Endodermal cell (in vitro differentiated cells): ENCODE results near the gene F7. TPM values are rescaled to one million over a fixed set of nuclear protein-coding genes. Genes with fewer than 3 reads are reported as not detected.

Experiments
- DNase-seq: peaks from one replicate; pipeline ENCODE4 v3.0.0-alpha.2; 2017
- H3K27ac ChIP-seq: 2 replicates; pipeline ENCODE4 v1.5.1; 2013; ENCODE audit warnings: mild to moderate bottlenecking, low read depth, low read length, moderate library complexity
- H3K27me3 ChIP-seq: 2 replicates; pipeline ENCODE4 v1.6.1; 2013; ENCODE audit warnings: mild to moderate bottlenecking, low read length, moderate library complexity; ENCODE audit not compliant: insufficient read depth, control insufficient read depth, poor library complexity, severe bottlenecking
- H3K36me3 ChIP-seq: 2 replicates; pipeline ENCODE4 v1.7.0; 2013; ENCODE audit warnings: mild to moderate bottlenecking, low read length, moderate library complexity; ENCODE audit not compliant: control insufficient read depth, insufficient read depth
- H3K4me1 ChIP-seq: one replicate; pipeline ENCODE4 v1.7.0; 2013; ENCODE audit warnings: low read length; ENCODE audit not compliant: control insufficient read depth, insufficient read depth
- H3K4me3 ChIP-seq: 2 replicates; pipeline ENCODE4 v1.5.1; 2013; ENCODE audit warnings: mild to moderate bottlenecking, low read length, moderate library complexity
- H3K9ac ChIP-seq: 2 replicates; pipeline ENCODE4 v1.6.1; 2013; ENCODE audit warnings: mild to moderate bottlenecking, low read length, moderate library complexity; ENCODE audit not compliant: poor library complexity, severe bottlenecking; ENCODE audit errors: extremely low read depth
- H3K9me3 ChIP-seq: 2 replicates; pipeline ENCODE4 v1.6.1; 2013; ENCODE audit warnings: mild to moderate bottlenecking, low read length, moderate library complexity; ENCODE audit not compliant: control insufficient read depth
- H3K27ac Mint-ChIP-seq: 2 replicates; pipeline ENCODE4 v1.8.0; 2020; ENCODE audit warnings: mixed read lengths
- H3K27me3 Mint-ChIP-seq: 2 replicates; pipeline ENCODE4 v1.8.0; 2021; ENCODE audit warnings: mild to moderate bottlenecking, mixed read lengths; ENCODE audit not compliant: insufficient read depth
- H3K36me3 Mint-ChIP-seq: 2 replicates; pipeline ENCODE4 v1.8.0; 2020; ENCODE audit warnings: low read depth, mixed read lengths
- H3K4me1 Mint-ChIP-seq: 2 replicates; pipeline ENCODE4 v1.8.0; 2020; ENCODE audit warnings: mixed read lengths
- H3K4me3 Mint-ChIP-seq: 2 replicates; pipeline ENCODE4 v1.8.0; 2020; ENCODE audit warnings: mild to moderate bottlenecking, moderate library complexity, mixed read lengths
- H3K9me3 Mint-ChIP-seq: 2 replicates; pipeline ENCODE4 v1.8.0; 2020; ENCODE audit warnings: mild to moderate bottlenecking, mixed read lengths
- WGBS, 2 experiments: methylation state at CpG; one replicate each; pipeline versions ENCODE4 v1.1.5 to v1.1.7; 2013; ENCODE audit warnings: missing lambda C conversion rate in 2 of 2, mixed read lengths in 1 of 2; ENCODE audit not compliant: insufficient coverage in 1 of 2, insufficient read length in 1 of 2; 5-methylcytosine and 5-hydroxymethylcytosine counted together
- total RNA-seq, 2 donors: library from RNA; stranded (reverse); fragmentation: NEBNext Ultra II Directional in 1 of 2; extraction: Animal tissue kit (Norgen Biotek cat#: 25700) in 1 of 2; gene quantifications; 2 replicates in 1 of 2; 3 replicates in 1 of 2; pipeline ENCODE4 v1.2.1, GENCODE V29; 2021
- TF ChIP-seq, protein P1 (sequence below): fragments of 200-600 bp; sonication (generic); conservative IDR thresholded peaks from 2 replicates; pipeline ENCODE4 v1.5.0; 2021; ENCODE audit warnings: antibody characterized with exemption, mild to moderate bottlenecking

The F7 gene
- total RNA-seq, 2 donors from 2014 or later = 4.7 to 6.4 TPM

DNA sequence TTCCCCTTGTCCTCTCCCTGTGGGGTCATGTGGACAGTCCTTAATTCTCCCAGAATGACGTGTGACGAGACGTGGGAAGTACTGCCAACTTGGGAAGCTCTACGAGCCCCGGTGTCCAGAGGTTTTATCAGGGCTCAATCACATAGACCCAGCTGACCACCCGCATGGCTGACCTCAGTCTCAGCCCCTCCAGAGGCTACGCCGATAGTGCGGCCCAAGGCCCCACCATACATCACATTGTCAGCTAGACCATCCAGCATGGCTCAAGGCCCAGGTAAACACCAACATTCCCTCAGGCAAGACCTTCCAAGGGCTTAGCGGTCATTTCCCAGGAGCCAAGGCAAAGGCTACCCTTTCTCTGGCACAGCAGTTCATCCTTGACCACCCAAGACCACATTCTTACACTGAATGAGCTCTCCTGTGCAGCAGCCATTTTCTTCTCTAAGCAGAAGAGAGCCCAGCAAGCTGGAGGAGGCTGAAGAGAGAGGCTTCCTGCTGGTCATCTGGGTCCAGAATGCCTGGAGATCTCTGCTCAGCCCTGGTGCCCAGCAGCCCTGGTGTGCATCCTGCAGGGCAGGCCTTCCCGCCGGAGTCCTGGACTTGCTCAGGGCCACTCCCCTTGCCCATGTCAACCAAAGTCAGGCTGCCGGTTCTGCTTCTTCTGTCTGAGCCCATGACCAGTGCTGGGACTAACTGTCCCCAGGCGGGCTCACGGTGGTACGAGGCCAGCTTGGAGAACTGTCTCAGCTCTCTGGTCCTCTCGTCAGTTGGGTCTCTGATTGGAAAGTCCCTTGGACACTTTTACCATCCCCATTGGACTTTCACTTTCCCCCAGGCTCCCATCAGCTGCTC lies 9.1 kb downstream of the F7 start:
- Mint-ChIP-seq H3K27ac (no peak overlapping the region), H3K9me3 (peaks cover 4% of the 10 kb centered on the region), H3K27me3 (peaks cover 29% of the 10 kb centered on the region), H3K4me3 (no peak overlapping the region), H3K36me3 (peaks cover 9% of the 10 kb centered on the region), H3K4me1 (no peaks in the 10 kb centered on the region)
- DNase-seq = peak; percentile 24
- no peak overlapping the region for H3K9ac ChIP-seq
- TF ChIP-seq, protein P1, sequence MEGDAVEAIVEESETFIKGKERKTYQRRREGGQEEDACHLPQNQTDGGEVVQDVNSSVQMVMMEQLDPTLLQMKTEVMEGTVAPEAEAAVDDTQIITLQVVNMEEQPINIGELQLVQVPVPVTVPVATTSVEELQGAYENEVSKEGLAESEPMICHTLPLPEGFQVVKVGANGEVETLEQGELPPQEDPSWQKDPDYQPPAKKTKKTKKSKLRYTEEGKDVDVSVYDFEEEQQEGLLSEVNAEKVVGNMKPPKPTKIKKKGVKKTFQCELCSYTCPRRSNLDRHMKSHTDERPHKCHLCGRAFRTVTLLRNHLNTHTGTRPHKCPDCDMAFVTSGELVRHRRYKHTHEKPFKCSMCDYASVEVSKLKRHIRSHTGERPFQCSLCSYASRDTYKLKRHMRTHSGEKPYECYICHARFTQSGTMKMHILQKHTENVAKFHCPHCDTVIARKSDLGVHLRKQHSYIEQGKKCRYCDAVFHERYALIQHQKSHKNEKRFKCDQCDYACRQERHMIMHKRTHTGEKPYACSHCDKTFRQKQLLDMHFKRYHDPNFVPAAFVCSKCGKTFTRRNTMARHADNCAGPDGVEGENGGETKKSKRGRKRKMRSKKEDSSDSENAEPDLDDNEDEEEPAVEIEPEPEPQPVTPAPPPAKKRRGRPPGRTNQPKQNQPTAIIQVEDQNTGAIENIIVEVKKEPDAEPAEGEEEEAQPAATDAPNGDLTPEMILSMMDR = no peak
- H3K36me3 ChIP-seq = no peaks in the 10 kb centered on the region
- no peak overlapping the region for H3K27ac ChIP-seq
- no peaks in the 10 kb centered on the region for H3K4me1 ChIP-seq
- WGBS, 2 experiments = 92 to 96% methylated on average over 17 of the region's 17 CpGs
- H3K9me3 ChIP-seq = no peaks in the 10 kb centered on the region
- peaks cover 45% of the 10 kb centered on the region for H3K27me3 ChIP-seq
- no peak overlapping the region for H3K4me3 ChIP-seq

DNA sequence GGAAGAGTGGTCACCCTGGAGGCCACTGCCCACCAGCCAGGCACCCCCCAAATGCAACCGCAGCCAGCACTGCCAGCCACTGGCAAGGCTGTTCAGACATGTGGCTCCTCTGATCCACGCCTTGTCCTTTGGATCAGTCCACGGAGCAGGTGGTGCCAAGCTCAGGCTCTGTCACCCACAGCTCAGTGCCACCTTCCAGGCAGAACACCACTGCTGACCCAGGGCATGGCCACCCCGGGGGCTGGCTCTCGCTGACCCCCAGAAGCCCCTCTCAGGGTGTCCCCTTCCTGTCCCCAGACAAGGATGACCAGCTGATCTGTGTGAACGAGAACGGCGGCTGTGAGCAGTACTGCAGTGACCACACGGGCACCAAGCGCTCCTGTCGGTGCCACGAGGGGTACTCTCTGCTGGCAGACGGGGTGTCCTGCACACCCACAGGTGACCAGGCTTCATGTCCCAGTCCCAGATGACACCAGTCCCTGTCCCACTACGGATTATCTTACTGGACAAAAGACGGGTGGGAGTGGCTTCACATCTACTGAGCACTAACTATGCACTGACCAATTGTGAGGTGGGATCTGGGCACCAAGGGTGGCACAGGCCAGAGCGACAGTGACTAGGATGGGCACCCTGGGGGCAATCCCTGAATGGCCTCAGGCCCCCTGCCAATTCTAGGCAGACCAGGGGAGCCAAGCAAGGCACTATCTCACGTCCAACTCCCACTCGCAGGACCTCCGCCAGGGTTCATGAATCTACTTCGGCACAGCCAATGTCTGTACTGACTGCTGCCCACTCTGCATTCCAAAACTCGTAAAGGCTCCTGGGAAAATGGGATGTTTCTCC lies 10.0 kb downstream of the F7 start:
- TF ChIP-seq, protein P1 = no peak
- Histone ChIP-seq H3K9me3 (no peaks in the 10 kb centered on the region), H3K27me3 (peaks cover 36% of the 10 kb centered on the region), H3K27ac (no peak overlapping the region), H3K4me3 (no peak overlapping the region), H3K4me1 (no peaks in the 10 kb centered on the region), H3K36me3 (no peaks in the 10 kb centered on the region), H3K9ac (no peak overlapping the region)
- peaks cover 4% of the 10 kb centered on the region for H3K9me3 Mint-ChIP-seq
- no peak overlapping the region for H3K4me3 Mint-ChIP-seq
- peaks cover 9% of the 10 kb centered on the region for H3K36me3 Mint-ChIP-seq
- no peaks in the 10 kb centered on the region for H3K4me1 Mint-ChIP-seq
- no peak overlapping the region for H3K27ac Mint-ChIP-seq
- H3K27me3 Mint-ChIP-seq = peaks cover 25% of the 10 kb centered on the region
- 94% methylated on average over 17 to 21 of the region's 21 CpGs for WGBS, 2 experiments
- peak; percentile 25 for DNase-seq

DNA sequence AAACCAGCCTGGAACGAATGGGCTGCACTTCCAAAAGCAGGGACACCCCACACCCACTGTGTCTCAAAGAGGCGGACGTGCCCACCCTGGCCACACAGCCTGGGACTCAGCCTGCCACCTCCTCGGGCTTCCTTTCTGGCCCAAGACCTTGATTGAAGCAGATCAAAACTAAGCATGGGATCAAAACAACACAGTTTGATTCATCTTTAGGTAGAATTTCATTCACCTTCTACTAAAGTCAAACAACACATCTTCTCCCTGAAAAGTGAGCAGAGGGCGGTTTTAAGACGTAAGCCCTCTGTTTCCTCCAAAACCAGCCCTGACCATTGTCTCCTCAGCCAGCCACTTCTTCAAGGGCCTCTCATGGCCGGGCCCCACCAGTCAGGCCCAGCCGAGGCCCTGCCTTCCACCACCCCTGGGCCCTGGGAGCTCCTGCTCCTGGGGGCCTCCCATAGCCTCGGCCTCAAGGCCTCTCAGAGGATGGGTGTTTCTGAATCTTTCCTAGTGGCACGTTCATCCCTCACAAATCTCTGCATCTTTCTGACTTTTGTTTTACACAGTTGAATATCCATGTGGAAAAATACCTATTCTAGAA lies 10.7 kb downstream of the F7 start:
- no peak overlapping the region for H3K4me3 Mint-ChIP-seq
- peaks cover 19% of the 10 kb centered on the region for H3K27me3 Mint-ChIP-seq
- peaks cover 9% of the 10 kb centered on the region for H3K36me3 Mint-ChIP-seq
- H3K36me3 ChIP-seq = no peaks in the 10 kb centered on the region
- TF ChIP-seq, protein P1 = no peak
- peak; percentile 24 for DNase-seq
- H3K4me3 ChIP-seq = no peak overlapping the region
- peaks cover 29% of the 10 kb centered on the region for H3K27me3 ChIP-seq
- no peaks in the 10 kb centered on the region for H3K4me1 Mint-ChIP-seq
- peaks cover 4% of the 10 kb centered on the region for H3K9me3 Mint-ChIP-seq
- no peaks in the 10 kb centered on the region for H3K4me1 ChIP-seq
- no peak overlapping the region for H3K9ac ChIP-seq
- WGBS, 2 experiments = 90 to 93% methylated on average over 8 to 10 of the region's 10 CpGs
- H3K27ac Mint-ChIP-seq = no peak overlapping the region
- H3K27ac ChIP-seq = no peak overlapping the region
- H3K9me3 ChIP-seq = no peaks in the 10 kb centered on the region
